HG03354 (cell line): ENCODE data around the gene MPP3.

ENCODE experiments used
- ATAC-seq: cut with Tn5 transposase; IDR thresholded peaks from one replicate; pipeline ENCODE4 v1.9.1; 2021; ENCODE audit warnings: mild to moderate bottlenecking; ENCODE audit not compliant: unreplicated experiment, poor library complexity, severe bottlenecking

Gene MPP3

GRCh38 chr17:43780135-43780534 is 52.8 kb downstream of the MPP3 start, which contains the start of gene CFAP97D1:
Gene CFAP97D1, plus strand, starts transcription at chr17:43780435. Its CDS starts 28 bp downstream, at chr17:43780463.
- no peak for ATAC-seq

- peak; percentile 24 for ATAC-seq
Observed at GRCh38 chr17:43779145-43780125, 53.5 kb downstream of the MPP3 start.

DNA sequence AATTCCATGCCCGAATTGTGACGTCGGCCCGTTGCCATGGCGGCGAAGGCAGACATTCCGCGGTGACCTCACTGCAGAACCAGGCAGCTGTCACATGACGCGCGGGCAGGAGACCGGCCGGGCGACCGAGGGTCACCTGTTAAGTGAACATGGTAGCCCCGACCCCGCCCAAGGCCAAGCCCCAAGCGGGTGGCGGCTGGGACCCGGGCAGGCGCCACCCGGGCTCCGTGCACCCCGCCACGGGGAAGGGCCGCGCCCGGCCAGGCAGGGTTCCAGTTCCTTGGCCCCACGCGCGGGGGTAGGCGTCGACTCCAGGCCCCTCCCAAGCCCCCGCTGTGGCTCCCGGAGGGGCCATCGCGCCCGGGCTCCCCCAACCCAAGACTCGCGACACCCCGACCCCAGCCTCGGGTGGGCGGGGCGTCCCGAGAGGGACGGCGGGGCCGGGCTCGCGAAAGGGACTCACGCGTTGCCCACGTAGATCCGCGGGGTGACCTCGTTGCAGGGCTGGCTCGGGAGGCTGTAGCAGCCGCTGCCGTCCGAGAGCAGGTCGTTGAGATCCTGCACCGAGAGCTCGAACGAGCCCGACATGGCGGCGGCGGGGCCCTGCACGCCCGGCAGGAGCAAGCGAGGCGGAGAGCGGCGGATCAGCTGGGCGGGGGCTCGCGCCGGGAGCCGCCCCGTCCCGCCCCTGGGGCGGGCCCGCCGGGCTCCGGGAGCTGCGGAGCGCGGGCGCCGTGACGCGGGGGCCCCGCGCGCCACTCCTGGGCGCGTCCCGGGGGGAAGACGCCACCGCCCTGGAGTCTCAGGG is 54.4 kb downstream of the MPP3 start, which contains the start of gene DUSP3:
Gene DUSP3, minus strand, starts transcription at position 641 of the 808 bp plus-strand sequence. Its CDS starts 53 bp downstream, at position 588.
- ATAC-seq = peak; percentile 88

- no peak for ATAC-seq
Observed at GRCh38 chr17:43774304-43775250, 58.4 kb downstream of the MPP3 start.

- ATAC-seq = no peak
Observed at GRCh38 chr17:43772877-43773648, 59.9 kb downstream of the MPP3 start.

GRCh38 chr17:43771463-43771862 is 61.5 kb downstream of the MPP3 start:
- ATAC-seq = no peak

DNA sequence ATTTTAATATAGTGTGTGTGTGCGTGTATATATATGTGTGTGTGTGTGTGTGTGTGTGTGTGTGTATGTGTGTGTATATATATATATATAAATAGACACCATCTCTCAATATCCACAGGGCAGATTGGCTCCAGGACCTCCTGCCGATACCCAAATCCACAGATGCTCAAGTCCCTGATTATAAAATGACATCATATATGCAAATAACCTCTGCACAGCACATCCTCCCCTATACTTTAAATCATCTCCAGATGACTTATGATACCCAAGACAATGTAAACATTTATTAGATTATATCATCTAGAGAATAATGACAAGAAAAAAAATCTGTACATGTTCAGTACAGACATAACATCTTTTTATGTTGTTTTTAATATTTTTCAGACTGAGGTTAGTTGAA is 62.0 kb downstream of the MPP3 start:
- no peak for ATAC-seq

DNA sequence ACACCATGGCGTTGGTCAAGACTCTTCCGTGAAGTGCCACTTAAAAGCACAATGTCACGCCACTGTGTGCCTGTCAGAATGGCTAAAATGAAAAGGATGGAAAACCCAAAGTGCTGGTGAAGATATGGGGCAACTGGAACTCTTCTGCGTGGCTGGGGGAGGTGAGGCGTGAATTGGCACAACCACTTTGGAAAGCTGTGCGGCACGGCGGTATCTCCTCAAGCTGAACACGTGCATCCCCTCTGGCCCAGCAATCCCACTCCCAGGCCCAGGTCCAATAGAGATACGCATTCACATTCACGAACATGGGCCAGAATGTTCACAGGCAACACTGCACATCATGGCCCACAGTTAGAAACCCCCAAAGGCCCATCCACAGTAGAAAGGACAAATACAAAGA is 63.1 kb downstream of the MPP3 start:
- no peak for ATAC-seq

DNA sequence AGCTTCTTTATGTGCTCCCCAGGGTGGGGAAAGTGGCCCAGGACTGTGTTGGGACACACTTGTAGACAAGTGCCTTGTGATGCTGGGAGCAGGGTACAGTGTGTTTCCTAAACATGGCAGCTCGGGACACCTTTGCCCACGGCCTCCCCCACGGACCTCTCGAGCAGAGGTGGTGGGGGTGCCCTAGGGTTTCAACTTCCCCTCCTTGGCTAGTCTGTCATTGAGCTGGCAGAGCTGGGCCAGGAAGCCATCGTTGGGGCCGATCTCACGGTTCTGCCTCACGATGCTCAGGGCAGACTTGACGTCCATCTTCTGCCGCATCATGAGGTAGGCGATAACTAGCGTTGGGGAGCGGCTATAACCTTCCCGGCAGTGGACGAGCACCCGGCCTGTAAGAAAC is 63.5 kb downstream of the MPP3 start:
- ATAC-seq = no peak

GRCh38 chr17:43768943-43769342 is 64.0 kb downstream of the MPP3 start:
- ATAC-seq = no peak

- no peak for ATAC-seq
Observed at GRCh38 chr17:43768382-43768781, 64.6 kb downstream of the MPP3 start.

DNA sequence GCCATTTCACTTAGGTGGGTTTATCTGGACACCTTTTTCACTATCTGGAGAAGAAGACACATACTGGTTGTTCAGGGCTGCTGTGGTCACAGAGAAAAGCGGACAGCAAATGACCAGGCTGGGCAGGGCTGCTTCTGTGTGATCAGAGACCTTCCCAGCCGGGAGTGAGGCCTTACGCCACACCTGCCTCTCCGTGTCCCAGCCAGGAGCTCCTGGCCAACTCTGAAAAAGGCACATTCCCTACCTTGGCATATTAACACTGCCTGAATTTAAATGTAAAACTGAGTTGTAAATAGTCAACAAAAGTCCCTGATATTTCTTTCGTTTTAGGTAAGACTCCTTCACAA is 65.3 kb downstream of the MPP3 start:
- no peak for ATAC-seq

GRCh38 chr17:43767053-43767712 is 65.8 kb downstream of the MPP3 start:
- ATAC-seq = no peak

GRCh38 chr17:43766413-43767052 is 66.4 kb downstream of the MPP3 start:
- no peak for ATAC-seq

GRCh38 chr17:43760254-43760852 is 72.6 kb downstream of the MPP3 start:
- no peak for ATAC-seq

- no peak for ATAC-seq
Observed at GRCh38 chr17:43759836-43760235, 73.1 kb downstream of the MPP3 start.

- ATAC-seq = no peak
Observed at GRCh38 chr17:43758497-43759174, 74.3 kb downstream of the MPP3 start, which contains the start of gene SOST. Gene SOST, minus strand, starts transcription at chr17:43758791. Its CDS starts 50 bp downstream, at chr17:43758741.
